HG03280 (cell line): ENCODE measurements around the gene ZNF362.
"Not testable (repeated sequence)": the region's sequence is repeated elsewhere in the genome, so short reads cannot be mapped to it uniquely, and the experiment has no call there.

Experiments used
- ATAC-seq: cut with Tn5 transposase; IDR thresholded peaks from one replicate; pipeline ENCODE4 v1.9.1; 2021; ENCODE audit warnings: mild to moderate bottlenecking, moderate library complexity; ENCODE audit not compliant: unreplicated experiment

The ZNF362 gene

GRCh38 chr1:33282791-33283190 is 26.5 kb downstream of the ZNF362 start:
- ATAC-seq: no peak

GRCh38 chr1:33284049-33284448 is 27.8 kb downstream of the ZNF362 start:
- ATAC-seq: no peak

- no peak for ATAC-seq
These were observed 30.3 kb downstream of the ZNF362 start for GRCh38 chr1:33286451-33287185.

GRCh38 chr1:33287317-33287716 is 31.0 kb downstream of the ZNF362 start:
- ATAC-seq: no peak

GRCh38 chr1:33288976-33289857 is 32.9 kb downstream of the ZNF362 start:
- ATAC-seq: no peak

DNA sequence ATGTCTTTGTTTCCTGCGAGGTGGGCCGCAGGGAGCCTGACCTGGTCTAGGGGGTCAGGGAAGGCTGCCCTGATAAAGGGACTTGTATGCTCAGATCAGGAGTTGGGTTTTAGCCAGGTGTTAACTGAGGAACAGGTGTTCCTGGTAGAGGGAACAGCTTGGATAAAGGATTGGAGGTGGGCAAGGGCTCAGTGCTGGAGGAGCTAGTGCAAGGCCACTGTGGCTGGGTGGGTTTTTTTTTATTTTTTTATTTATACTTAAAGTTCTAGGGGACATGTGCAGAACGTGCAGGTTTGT is 33.5 kb downstream of the ZNF362 start:
- no peak for ATAC-seq

- ATAC-seq: not testable (repeated sequence)
These were observed 34.3 kb downstream of the ZNF362 start for GRCh38 chr1:33290615-33291014.

DNA sequence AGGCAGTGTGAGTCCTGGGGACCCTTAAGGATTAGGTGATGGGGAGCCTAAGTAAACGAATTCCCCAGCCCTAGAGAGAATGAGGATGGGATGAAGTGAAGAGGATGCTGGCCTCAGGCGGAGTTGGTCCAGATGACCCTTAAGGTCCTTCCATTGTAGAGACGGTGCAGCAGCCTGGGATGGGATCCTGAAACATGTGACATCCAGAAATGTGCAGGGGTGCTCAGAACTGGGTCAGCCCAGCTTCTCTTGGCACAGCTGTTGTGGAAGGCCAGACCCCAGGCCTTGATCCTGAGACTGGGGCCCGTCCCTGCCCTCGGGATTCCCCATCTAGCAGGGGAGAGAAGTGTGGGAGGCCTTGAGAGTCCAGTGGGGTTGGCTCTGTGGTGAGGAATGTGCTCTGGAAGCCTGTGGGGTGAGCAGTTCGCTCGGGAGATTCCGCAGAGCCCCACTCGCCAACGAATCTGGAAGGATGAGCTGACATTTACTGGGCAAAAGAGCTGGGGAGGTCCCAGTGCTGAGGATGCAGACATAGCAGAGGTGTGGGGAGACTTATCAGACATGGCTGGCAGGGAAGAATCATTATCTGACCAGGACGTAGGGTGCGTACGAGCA is 36.5 kb downstream of the ZNF362 start:
- no peak for ATAC-seq

- ATAC-seq: no peak
These were observed 38.0 kb downstream of the ZNF362 start for GRCh38 chr1:33294071-33295010.

DNA sequence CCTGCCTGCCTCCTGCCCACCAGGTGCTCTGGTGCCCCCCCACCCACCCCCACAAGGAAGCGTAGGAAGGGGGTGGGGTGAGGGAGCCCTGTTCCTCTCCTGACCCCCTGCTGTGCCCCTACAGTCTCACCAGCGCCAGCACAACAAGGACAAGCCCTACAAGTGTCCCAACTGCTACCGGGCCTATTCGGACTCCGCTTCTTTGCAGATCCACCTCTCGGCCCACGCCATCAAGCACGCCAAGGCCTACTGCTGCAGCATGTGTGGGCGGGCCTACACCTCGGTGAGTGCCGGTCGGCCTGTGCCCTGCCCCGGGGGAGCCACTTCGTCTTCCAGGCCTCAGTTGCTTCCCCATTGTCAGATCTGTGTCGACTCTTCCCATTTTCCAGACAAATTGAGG is 38.7 kb downstream of the ZNF362 start:
- no peak for ATAC-seq

GRCh38 chr1:33295450-33296081 is 39.3 kb downstream of the ZNF362 start:
- ATAC-seq: peak; percentile 83

- no peak for ATAC-seq
These were observed 39.8 kb downstream of the ZNF362 start for GRCh38 chr1:33296082-33296458.

GRCh38 chr1:33296824-33297223 is 40.5 kb downstream of the ZNF362 start:
- no peak for ATAC-seq

GRCh38 chr1:33297911-33298622 is 41.8 kb downstream of the ZNF362 start:
- no peak for ATAC-seq

DNA sequence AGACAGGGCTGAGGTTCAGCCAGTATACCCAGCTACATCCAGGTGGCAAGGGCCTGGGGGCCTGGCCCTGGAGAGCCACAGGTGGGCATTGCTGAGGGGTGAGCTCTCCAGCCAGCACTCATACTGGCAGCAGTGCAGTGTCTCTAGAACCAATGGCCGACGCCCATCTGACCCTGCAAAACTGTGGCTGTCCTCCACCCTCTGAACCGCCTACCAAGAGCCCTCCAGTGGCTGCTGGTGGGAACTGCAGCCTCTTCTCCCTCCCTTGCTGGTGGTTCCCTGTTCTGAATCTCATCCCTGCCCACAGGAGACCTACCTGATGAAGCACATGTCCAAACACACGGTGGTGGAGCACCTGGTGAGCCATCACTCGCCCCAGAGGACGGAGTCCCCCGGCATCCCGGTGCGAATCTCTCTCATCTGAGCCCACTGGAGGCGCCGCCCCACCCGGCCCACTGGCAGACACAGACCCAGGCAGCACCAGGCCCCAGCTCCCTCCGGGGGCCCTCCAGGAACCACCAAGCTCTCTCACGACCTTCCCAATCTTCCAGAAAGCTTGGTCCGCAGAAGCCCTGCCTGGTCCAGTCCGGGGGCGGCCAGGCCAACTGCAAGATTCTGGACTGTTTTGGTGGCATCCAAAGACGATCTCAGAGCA is 42.5 kb downstream of the ZNF362 start:
- no peak for ATAC-seq

DNA sequence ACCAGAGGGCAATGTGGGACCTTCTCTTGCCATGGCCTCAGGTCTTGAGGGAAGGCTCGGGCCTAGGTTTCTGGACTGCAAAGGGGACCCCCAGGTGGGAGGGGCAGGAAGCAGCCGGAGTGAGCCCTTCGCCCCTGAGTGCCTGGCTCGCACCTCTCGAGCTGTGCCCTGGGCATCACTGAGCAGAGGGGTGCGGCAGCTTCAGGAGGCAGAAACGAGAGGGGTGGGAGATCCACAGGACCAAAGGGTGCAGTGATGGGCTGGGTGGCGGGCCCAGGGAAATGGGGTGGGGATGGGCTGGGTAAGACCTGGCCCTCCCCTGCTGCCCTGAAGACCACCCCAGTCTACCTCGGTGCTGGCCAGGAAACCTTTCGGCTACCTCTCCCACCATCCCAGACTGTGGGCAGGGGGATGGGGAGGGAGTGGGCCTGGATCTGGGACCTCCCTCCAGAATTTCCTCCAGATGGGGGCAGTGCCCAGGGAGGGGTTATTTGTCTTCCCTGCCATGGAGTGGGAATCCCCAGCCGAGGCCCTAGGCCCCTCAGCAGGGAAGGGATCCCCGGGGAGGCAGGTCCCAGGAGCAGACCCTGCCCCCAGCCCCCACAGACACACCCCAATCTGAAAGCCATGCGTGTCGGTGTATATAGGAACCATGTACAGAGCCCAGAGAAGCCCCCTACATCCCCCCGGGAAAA is 43.3 kb downstream of the ZNF362 start:
- ATAC-seq: no peak

DNA sequence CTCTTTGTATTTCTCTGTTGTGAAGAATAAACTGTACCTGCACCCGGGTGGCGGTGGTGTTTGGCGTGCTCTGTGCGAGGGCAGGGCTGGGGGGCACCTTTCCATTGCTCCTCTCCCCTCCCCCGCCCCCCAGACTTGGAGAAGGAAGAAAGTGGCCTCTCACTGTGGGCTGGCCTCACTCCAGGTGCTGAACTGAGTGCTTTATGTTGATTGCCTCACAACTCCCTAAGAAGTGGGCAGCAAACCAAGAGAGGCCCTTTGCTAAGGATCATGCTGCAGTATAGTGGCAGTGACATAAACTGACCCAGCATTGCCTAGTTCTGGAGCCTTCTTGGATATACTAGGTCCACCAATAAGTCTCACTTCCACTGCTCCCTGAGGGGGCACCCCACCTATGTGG is 44.4 kb downstream of the ZNF362 start:
- no peak for ATAC-seq

- no peak for ATAC-seq
These were observed 45.1 kb downstream of the ZNF362 start for GRCh38 chr1:33301273-33301984.
